GM10248 (cell line): ENCODE data around the gene CEP120.

Source experiments
- CTCF ChIA-PET: fragments of 300-600 bp; sonication (Branson Sonifier 250); formaldehyde crosslinking; extraction: SDS; loops from one replicate; lab custom pipeline; 2021; ENCODE audit warnings: antibody characterized with exemption; lab: Yijun Ruan, JAX
- POLR2A ChIA-PET: fragments of 350-650 bp; sonication (Branson Sonifier 250); formaldehyde crosslinking; extraction: SDS; loops from one replicate; lab custom pipeline; 2020; ENCODE audit warnings: antibody characterized with exemption; lab: Yijun Ruan, JAX
- DNase-seq: peaks from one replicate; pipeline ENCODE4 v3.0.0; 2012; ENCODE audit errors: extremely low spot score
- TF ChIP-seq, protein P1 (sequence below): IDR thresholded peaks from 2 replicates; pipeline ENCODE4 v1.5.1; 2012; ENCODE audit warnings: mild to moderate bottlenecking, low read depth; ENCODE audit errors: extremely low read depth, missing control alignments, control extremely low read depth

Gene CEP120

DNA sequence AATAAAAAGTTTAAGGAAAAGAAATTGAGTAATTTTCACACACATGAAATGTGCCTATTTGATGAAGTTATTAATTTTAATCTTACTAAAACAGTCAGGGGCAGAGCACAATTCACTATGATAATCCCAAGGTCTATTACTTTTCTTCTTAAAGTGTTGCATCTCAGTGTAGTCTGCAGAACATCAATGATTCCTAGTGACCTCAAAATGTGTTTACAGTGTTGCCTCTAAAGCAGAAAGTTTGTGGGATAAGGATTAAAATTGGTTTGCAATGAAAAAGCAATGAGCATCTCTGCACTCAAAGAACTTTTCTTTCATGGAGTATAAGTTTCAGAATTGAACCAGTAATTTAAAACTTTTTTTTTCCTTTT lies 63.0 kb downstream of the CEP120 start:
- DNase-seq, result no peak
- TF ChIP-seq, protein P1, sequence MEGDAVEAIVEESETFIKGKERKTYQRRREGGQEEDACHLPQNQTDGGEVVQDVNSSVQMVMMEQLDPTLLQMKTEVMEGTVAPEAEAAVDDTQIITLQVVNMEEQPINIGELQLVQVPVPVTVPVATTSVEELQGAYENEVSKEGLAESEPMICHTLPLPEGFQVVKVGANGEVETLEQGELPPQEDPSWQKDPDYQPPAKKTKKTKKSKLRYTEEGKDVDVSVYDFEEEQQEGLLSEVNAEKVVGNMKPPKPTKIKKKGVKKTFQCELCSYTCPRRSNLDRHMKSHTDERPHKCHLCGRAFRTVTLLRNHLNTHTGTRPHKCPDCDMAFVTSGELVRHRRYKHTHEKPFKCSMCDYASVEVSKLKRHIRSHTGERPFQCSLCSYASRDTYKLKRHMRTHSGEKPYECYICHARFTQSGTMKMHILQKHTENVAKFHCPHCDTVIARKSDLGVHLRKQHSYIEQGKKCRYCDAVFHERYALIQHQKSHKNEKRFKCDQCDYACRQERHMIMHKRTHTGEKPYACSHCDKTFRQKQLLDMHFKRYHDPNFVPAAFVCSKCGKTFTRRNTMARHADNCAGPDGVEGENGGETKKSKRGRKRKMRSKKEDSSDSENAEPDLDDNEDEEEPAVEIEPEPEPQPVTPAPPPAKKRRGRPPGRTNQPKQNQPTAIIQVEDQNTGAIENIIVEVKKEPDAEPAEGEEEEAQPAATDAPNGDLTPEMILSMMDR, result no peak
- CTCF ChIA-PET, result interaction anchor here (1.2 kb wide), 1 partner anchor 10 kb away, joined by 3 read pairs; no protein-coding TSS in a partner anchor
- POLR2A ChIA-PET, result no interaction called here

DNA sequence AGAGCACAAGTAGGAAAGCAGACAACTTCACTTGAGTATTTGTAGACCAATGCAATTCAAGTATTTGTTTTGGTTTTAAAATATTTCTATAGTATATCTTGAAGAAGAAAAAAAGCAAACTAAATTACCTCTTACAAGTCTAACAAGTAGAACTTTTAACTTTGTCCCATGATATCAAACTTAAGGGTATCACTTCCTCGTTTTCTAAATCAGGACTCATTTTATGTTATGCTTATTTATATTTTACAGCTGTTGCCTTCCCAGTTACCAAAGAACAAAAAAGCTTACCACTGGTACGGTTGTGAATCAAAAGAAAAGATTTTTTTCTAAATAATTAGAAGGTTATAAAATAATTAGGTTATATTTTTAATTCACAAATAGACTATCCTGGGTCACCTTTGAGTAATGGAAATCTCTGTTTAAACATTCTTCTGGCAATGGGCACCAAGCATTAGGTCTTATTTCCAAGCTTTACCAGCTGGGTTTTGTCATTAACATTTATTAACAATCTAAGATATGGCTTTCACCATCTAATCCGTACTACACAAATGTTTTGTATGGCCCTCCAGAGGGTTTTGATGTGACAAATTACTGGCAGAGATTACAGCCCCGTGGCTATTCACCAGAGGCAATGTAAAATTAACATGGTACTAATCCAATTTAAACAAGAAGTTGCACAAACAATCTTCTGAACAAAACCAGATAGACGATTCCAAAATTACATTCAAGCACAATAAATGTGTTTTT lies 63.6 kb downstream of the CEP120 start:
- ChIA-PET CTCF (interaction anchor here (0.8 to 1.2 kb wide), 2 partner anchors 10 to 16 kb away, joined by 3 read pairs; no protein-coding TSS in a partner anchor), POLR2A (no interaction called here)
- TF ChIP-seq, protein P1, result no peak
- no peak for DNase-seq

DNA sequence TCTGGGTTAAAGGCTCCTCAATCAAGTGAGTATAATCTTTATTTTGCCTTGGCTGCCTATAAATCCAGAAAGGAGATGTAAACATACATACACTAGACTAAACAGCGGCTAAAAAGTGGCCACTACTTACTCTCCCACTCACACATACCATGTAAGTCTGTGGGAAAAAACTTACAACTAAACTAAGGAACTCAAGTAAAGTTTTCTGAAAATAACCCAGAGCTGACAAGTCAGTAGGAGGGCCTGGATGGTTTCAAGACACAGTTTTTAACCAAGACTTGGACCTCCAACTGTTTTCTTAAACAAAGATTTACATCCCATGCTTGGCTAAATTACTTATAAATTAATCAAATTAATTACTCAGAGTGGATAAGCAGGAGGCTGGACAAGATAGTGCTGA lies 64.5 kb downstream of the CEP120 start:
- ChIA-PET POLR2A (no interaction called here), CTCF (interaction anchor here (0.8 kb wide), 1 partner anchor 17 kb away, joined by 3 read pairs; no protein-coding TSS in a partner anchor)
- no peak for DNase-seq
- TF ChIP-seq, protein P1, result no peak

DNA sequence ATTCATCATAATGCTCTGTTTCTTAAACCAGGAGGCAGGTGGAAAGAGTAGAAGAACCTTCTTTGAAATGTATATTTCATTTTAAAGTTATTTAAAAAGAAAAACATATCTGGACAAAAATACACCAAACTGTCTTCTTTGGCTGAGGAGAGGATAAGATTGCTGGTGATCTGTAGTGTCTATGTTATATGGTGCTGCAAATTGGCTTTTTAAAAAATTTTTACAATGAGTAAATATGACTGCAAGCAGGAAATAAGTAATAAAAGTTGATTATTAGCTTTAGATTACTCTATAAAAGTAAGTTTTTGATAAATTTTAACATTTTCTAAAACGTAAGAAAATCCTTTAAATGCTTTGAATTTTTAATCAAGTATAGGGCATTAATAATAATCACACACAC lies 64.9 kb downstream of the CEP120 start:
- TF ChIP-seq, protein P1, result no peak
- ChIA-PET POLR2A (no interaction called here), CTCF (no interaction called here)
- no peak for DNase-seq

DNA sequence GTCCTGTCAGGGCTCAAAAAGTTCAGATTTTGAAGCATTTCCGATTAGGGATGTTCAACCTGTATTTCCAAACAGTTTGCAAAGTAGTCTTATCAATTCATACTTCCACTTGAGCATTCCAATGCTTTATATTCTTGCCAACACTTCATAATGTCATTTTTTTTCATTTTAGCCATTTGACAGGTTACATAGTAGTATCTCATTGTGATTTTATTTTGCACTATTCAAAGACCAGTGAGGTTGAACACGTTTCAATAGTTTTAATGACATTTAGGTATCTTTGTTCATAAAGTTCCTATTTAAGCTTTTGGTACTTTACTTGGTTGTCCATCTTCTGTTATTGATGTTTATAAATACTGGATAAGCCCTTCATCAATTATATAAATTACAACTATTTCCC lies 71.4 kb downstream of the CEP120 start:
- TF ChIP-seq, protein P1, result no peak
- no peak for DNase-seq
- ChIA-PET CTCF (no interaction called here), POLR2A (no interaction called here)

DNA sequence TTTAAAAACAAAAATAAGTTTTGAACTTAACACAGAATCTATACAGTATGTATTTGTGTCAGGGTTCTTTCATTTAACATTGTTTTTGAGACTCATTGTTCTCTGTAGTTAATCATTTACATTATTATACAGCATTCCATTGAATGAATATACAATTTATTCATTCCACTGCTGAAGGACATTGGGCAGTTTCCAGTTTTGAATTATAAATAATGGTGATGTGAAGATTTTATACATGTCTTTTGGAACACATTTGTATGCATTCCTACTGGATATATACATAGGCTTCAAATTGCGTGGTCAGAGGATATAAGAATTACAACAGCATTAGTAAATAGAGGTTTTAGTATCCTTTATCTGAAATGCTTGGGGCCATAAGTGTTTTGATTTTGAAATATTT lies 72.0 kb downstream of the CEP120 start:
- CTCF ChIA-PET, result no interaction called here
- DNase-seq, result no peak
- TF ChIP-seq, protein P1, result no peak
- POLR2A ChIA-PET, result no interaction called here
